Right lung (tissue), 5 donors: ENCODE data around the gene PBX2. TPM values are rescaled to one million over a fixed set of nuclear protein-coding genes. Genes with fewer than 3 reads are reported as not detected.
"Not testable (repeated sequence)": the region's sequence is repeated elsewhere in the genome, so short reads cannot be mapped to it uniquely, and the experiment has no call there.

ENCODE experiments used
- DNase-seq, 2 donors: peaks; one replicate each; pipeline ENCODE4 v3.0.0-alpha.2; 2013
- polyA plus RNA-seq, 5 donors: library from polyadenylated mRNA; unstranded; fragments of 120-200 nt; gene quantifications; one replicate each; pipeline versions ENCODE4 v1.2.1 to v1.2.3, GENCODE V29; 2013; ENCODE audit warnings: inconsistent platforms in 1 of 5, low replicate concordance in 1 of 5; ENCODE audit not compliant: insufficient read length in 5 of 5, insufficient read depth in 1 of 5

Gene PBX2
- polyA plus RNA-seq, 5 donors: 158 to 182 (median 162) TPM

- no peak for DNase-seq
Observed at GRCh38 chr6:32204268-32204715, 14.3 kb upstream of the PBX2 start.

- DNase-seq: no peak
Observed at GRCh38 chr6:32203426-32204267, 13.6 kb upstream of the PBX2 start.

- no peak for DNase-seq
Observed at GRCh38 chr6:32202186-32202585, 12.2 kb upstream of the PBX2 start.

- no peak for DNase-seq
Observed at GRCh38 chr6:32200711-32201475, 10.9 kb upstream of the PBX2 start.

GRCh38 chr6:32198866-32199265 lies 8.9 kb upstream of the PBX2 start:
- no peak for DNase-seq

GRCh38 chr6:32198345-32198696 lies 8.3 kb upstream of the PBX2 start:
- no peak for DNase-seq

- no peak for DNase-seq
Observed at GRCh38 chr6:32196682-32197616, 6.9 kb upstream of the PBX2 start.

GRCh38 chr6:32195902-32196681 lies 6.1 kb upstream of the PBX2 start:
- DNase-seq: peak; percentile 92 to 95

- DNase-seq: peak; percentile 100
Observed at GRCh38 chr6:32195652-32195901, 5.6 kb upstream of the PBX2 start.

- DNase-seq: no peak
Observed at GRCh38 chr6:32194825-32195651, 5.0 kb upstream of the PBX2 start.

- DNase-seq: no peak
Observed at GRCh38 chr6:32194388-32194787, 4.4 kb upstream of the PBX2 start.

- not testable (repeated sequence) for DNase-seq
Observed at GRCh38 chr6:32193096-32193495, 3.1 kb upstream of the PBX2 start.

- no peak for DNase-seq
Observed at GRCh38 chr6:32192608-32193039, 2.6 kb upstream of the PBX2 start, which contains the start of gene GPSM3. GPSM3 (minus strand) TSS chr6:32192643; CDS start chr6:32192513, 130 bp downstream.

GRCh38 chr6:32191696-32192607 lies 1.9 kb upstream of the PBX2 start:
- no peak for DNase-seq

GRCh38 chr6:32190911-32191677 lies 1.1 kb upstream of the PBX2 start:
- no peak for DNase-seq

GRCh38 chr6:32189742-32190053 lies 304 bp downstream of the PBX2 start:
- DNase-seq: no peak

GRCh38 chr6:32189069-32189741 lies 797 bp downstream of the PBX2 start:
- DNase-seq: no peak
